Measurements from ENCODE around the gene SLC10A7.

Gene SLC10A7

DNA sequence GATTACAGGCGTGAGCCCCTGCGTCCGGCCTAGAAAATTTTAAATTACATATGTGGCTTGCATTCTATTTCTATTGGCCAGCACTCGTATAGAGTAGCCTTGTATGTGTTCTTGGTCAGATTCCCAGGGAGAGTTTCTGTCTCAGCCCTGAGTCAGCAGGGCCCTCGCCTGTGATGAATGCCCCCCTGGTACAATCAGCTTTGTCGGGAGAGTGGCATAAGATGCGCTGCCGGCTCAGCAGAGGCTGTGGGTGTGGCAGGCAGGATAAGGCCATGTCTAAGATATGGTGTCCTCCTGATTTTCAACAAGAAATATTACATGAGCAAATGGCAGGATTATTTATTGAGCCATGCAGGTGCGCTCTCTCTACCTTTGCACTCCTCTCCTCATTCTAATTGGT is 309.0 kb downstream of the SLC10A7 start:
- Histone ChIP-seq H3K27me3 (ENCODE audit: control insufficient read depth, insufficient read depth, low read length, poor library complexity, severe bottlenecking) (no peaks in the 10 kb centered on the region), H3K4me3 (ENCODE audit: insufficient read depth, low read depth, low read length) (no peak overlapping the region), H3K27ac (ENCODE audit: insufficient read depth, low read depth, low read length, poor library complexity, severe bottlenecking) (no peak overlapping the region), H3K4me1 (ENCODE audit: control insufficient read depth, insufficient read depth, low read length) (no peaks in the 10 kb centered on the region), H3K9me3 (ENCODE audit: control insufficient read depth, low read length) (no peaks in the 10 kb centered on the region), H3K36me3 (ENCODE audit: control insufficient read depth, insufficient read depth, low read length) (no peaks in the 10 kb centered on the region)
- WGBS, 2 experiments = 87 to 92% methylated on average over 9 of the region's 9 CpGs

DNA sequence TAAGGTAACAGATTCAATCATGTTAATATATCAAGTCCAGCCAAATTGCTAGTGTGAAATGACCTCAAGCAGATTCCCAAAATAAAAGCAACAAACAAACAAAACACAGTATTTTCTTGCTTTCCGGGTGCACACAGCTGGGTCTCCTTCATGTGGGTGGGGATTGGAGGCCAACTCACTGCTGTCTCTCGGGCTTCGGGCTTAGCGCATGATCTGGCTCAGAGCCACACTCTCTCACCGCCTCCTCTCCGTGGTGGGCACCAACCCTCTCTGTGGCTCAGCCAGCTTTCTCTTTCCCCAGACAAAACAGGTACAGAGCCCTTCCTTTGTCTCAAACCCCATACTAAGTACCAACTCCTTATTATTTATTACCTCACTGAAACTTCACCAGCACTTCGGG is 310.3 kb downstream of the SLC10A7 start:
- H3K27me3 ChIP-seq (ENCODE audit: control insufficient read depth, insufficient read depth, low read length, poor library complexity, severe bottlenecking) = no peaks in the 10 kb centered on the region
- no peak overlapping the region for H3K4me3 ChIP-seq (ENCODE audit: insufficient read depth, low read depth, low read length)
- no peaks in the 10 kb centered on the region for H3K4me1 ChIP-seq (ENCODE audit: control insufficient read depth, insufficient read depth, low read length)
- no peaks in the 10 kb centered on the region for H3K36me3 ChIP-seq (ENCODE audit: control insufficient read depth, insufficient read depth, low read length)
- H3K9me3 ChIP-seq (ENCODE audit: control insufficient read depth, low read length) = no peaks in the 10 kb centered on the region
- no peak overlapping the region for H3K27ac ChIP-seq (ENCODE audit: insufficient read depth, low read depth, low read length, poor library complexity, severe bottlenecking)
- 92 to 95% methylated on average over 7 of the region's 7 CpGs for WGBS, 2 experiments

DNA sequence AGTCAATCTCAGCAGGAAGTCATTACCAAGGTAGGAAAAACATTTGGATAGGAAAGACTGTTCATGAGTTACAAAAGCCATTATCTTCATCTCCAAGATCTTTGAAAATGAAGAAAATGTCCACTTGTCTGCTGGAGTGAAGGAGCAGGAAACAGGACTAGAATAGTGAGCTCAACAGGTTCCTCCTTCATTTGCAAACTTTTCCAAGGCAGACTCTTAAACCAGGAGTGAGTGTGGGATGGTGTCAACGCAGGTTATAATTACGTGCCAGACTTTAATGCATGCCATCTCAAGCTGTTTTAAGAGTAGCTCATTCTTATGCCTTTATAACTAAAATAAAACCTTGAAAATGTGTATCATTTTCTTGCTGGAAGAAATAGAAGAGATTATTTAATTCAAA is 310.9 kb downstream of the SLC10A7 start:
- no peak overlapping the region for H3K27ac ChIP-seq (ENCODE audit: insufficient read depth, low read depth, low read length, poor library complexity, severe bottlenecking)
- H3K4me1 ChIP-seq (ENCODE audit: control insufficient read depth, insufficient read depth, low read length) = no peaks in the 10 kb centered on the region
- H3K27me3 ChIP-seq (ENCODE audit: control insufficient read depth, insufficient read depth, low read length, poor library complexity, severe bottlenecking) = no peaks in the 10 kb centered on the region
- WGBS, 2 experiments = 79 to 95% methylated on average over 2 of the region's 2 CpGs
- H3K9me3 ChIP-seq (ENCODE audit: control insufficient read depth, low read length) = no peaks in the 10 kb centered on the region
- H3K36me3 ChIP-seq (ENCODE audit: control insufficient read depth, insufficient read depth, low read length) = no peaks in the 10 kb centered on the region
- H3K4me3 ChIP-seq (ENCODE audit: insufficient read depth, low read depth, low read length) = no peak overlapping the region

DNA sequence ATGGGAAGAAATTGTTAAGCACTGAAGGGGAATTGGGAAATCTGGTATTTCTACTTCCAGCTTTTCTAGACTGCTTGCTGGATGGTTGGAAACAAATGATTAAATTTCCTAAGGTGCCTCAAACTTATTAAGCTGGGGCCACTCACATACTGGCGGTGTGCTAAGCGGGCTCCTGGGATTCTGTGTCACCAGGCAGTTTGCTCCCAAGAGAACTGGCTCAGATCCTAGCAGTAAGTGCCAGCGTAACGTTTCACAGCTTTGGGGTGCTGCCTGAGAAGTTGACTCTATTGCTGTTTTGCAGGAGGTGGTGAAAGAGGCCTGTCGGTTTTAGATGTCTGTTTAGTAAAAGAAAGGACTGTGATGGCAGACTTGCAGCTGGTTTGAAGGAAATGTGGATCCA is 314.3 kb downstream of the SLC10A7 start:
- no peaks in the 10 kb centered on the region for H3K9me3 ChIP-seq (ENCODE audit: control insufficient read depth, low read length)
- no peaks in the 10 kb centered on the region for H3K4me1 ChIP-seq (ENCODE audit: control insufficient read depth, insufficient read depth, low read length)
- no peak overlapping the region for H3K4me3 ChIP-seq (ENCODE audit: insufficient read depth, low read depth, low read length)
- no peaks in the 10 kb centered on the region for H3K36me3 ChIP-seq (ENCODE audit: control insufficient read depth, insufficient read depth, low read length)
- H3K27me3 ChIP-seq (ENCODE audit: control insufficient read depth, insufficient read depth, low read length, poor library complexity, severe bottlenecking) = no peaks in the 10 kb centered on the region
- no peak overlapping the region for H3K27ac ChIP-seq (ENCODE audit: insufficient read depth, low read depth, low read length, poor library complexity, severe bottlenecking)
- 91 to 95% methylated on average over 5 of the region's 5 CpGs for WGBS, 2 experiments
